LNCaP clone FGC (cell line): Measurements from ENCODE around the gene ZNF169.
"Not testable (repeated sequence)": the region's sequence is repeated elsewhere in the genome, so short reads cannot be mapped to it uniquely, and the experiment has no call there.

ENCODE experiments used
- DNase-seq: peaks from one replicate; pipeline ENCODE4 v3.0.0-alpha.2; 2011; ENCODE audit warnings: low read depth
- H3K4me3 ChIP-seq: 2 replicates; pipeline ENCODE4 v1.5.1; 2011; ENCODE audit warnings: mild to moderate bottlenecking, low read depth, low read length, control low read depth

Gene ZNF169

DNA sequence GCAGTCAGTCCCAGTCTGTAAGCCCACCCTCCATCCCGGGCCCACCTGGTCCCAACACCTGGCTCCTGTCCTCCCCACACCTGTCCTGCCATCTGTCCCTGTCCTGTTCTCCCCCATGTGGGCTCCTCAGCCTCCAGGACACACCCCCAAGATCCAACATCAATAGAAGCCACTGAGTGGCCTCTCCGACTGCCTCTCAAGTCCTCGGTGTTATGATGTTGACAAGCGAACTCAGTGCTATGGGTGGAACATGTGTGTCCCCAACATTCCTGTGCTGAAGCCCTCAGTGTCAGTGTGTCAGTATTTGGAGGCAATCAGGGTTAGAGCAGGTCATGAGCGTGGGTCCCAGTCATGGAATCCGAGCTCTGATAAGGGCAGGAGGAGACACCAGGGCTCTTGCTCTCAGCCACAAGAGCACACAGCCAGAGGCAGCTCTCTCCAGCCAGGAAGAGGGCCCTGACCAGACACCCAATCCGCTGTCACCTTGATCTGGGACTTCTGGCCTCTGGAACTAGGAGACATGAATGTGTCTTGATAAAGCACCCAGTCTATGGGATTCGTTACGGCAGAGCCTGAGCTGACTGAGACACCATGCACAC, 63.3 kb downstream of the ZNF169 start:
- H3K4me3 ChIP-seq, DNase-seq: not testable (repeated sequence)

DNA sequence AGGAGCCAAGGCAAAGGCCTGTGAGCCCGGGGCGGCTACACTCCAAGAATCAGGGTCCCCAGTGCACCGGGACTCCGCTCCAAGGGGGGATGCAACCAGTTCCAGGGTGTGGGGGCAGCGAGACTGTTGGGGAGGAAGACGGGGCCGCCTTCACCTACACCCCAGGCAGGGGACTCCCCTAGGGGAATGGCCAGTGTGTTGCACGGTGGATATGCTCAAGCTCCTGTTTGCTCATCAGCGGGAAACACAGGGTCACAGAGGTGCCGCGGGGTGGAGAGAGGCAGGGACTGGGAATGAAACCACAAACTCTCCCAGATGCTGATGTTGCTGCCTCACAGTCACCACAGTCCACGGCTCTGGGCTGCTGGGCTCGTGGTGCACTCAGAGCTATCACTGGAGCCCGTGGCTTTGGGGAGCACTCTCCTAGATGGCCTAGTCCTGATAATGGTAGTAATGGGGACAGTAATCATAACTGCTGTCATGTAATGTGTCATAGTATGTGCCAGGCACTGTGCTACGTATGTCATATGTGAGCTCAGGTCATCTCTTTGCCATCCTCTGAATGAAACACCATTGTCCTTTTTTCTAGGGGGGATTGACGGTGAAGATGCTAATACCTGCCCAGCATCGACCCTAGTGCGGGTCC, 64.2 kb downstream of the ZNF169 start:
- not testable (repeated sequence) for DNase-seq, H3K4me3 ChIP-seq

DNA sequence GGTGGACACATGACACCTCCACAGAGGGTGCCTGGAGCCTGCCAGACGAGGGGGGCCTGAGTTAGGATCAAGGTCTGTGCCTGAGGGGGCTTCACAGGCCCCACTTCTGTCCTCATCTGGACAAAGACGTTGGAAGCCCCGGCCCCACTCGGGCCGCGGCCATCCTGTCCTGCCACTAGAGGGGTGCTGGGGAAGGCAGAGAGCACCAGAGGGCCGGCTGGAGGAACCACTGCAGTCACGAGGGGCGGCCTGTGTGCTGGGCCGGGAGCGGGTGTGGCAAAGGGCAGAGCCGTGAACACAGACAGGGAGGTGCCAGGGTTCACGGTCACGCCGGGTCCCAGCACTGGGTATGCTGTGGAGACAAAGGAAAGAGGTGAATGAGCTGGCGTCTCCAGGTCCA, 66.5 kb downstream of the ZNF169 start:
- not testable (repeated sequence) for DNase-seq, H3K4me3 ChIP-seq

DNA sequence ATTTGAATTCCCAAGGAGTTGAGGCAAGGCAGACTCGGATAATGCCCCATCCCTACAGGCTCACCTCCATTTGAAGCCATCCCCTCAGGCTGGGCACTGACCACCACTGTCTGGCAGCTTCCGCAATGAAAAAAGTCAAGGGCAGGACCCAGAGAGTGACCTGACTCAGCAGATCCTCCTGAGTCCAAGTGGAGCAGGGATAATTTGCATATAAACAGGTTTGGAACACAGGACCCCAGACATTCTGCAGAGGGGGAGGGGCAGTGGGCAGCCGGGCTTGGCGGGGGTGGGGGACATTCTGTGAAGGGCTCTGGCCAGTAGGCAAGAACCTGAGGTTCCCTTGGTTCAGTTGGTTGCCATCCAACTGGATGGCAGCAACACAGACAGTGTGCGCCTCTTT, 69.4 kb downstream of the ZNF169 start, which contains the start of gene NUTM2F:
NUTM2F (minus strand) TSS at position 101 of the 400 bp plus-strand sequence; CDS start at position 80, 21 bp downstream.
- not testable (repeated sequence) for DNase-seq, H3K4me3 ChIP-seq

DNA sequence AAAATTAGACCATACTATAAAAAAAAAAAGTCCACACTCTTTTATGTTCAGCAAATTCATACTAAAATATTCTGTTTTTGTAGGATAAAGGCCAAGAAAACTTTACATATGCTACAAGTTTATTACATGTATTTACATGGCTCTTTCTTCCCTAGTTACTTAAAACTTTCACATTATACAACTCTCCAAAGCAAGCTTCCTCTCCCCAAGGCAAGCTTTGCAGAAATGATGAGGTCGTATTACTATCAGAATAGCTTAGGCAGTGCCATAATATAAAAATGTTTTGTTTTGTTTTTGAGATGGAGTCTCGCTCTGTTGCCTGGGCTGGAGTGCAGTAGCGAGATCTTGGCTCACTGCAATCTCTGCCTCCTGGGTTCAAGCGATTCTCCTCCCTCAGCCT, 77.3 kb downstream of the ZNF169 start:
- not testable (repeated sequence) for H3K4me3 ChIP-seq, DNase-seq

DNA sequence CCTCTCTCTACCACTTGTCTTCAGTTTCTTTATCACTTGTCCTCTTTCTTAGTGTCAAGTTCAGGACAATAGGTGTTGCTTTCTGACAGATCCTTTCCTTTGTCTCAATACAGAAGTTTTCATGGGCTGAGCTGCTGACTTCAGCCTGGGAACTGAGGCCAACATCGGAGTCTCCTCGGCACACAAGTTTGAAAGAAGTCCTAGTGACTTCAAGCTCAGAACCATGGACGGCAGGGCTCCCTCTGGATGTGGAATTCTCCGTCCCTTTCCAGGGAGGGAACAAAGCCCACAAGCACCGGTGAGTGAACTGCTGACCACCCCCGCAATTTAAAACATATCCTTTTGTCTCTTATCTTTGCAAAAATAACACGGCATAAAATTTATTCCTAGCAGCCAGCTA, 79.6 kb downstream of the ZNF169 start:
- not testable (repeated sequence) for DNase-seq

DNA sequence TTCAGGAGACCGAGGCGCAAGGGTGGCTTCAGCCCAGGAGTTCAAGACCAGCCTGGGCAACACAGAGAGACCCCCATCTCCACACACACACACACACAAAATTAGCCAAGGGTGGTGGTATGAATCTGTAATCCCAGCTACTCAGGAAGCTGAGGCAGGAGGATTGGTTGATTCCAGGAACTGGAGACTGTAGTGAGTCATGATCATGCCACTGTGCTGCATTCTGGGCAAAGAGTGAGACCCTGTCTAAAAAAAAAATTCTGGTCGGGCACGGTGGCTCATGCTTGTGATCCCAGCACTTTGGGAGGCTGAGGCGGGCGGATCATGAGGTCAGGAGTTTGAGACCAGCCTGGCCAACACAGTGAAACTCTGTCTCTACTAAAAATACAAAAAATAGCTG, 80.6 kb downstream of the ZNF169 start:
- DNase-seq, H3K4me3 ChIP-seq: not testable (repeated sequence)

More for the DNA sequence above, 79.6 kb downstream of the ZNF169 start:
- not testable (repeated sequence) for H3K4me3 ChIP-seq

GRCh38 chr9:94340750-94341149, 81.7 kb downstream of the ZNF169 start:
- H3K4me3 ChIP-seq, DNase-seq: not testable (repeated sequence)

DNA sequence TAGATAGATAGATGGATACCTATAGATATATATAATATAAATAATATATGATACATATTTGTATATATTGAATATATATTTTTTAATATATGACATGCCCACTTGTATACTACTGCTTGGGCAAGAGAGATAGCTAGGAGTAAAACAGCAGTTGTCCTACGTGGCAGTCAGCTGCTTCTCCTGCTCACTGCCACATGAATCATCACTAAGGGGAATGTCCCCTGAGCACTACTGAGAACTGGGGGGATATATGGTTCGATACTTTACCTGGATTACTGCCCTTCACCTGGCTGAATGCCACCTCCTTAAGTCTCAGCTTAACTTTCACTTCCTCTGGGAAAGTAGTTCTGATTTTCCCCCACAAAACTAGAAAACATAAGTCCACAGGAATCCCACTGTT, 82.6 kb downstream of the ZNF169 start:
- not testable (repeated sequence) for DNase-seq

DNA sequence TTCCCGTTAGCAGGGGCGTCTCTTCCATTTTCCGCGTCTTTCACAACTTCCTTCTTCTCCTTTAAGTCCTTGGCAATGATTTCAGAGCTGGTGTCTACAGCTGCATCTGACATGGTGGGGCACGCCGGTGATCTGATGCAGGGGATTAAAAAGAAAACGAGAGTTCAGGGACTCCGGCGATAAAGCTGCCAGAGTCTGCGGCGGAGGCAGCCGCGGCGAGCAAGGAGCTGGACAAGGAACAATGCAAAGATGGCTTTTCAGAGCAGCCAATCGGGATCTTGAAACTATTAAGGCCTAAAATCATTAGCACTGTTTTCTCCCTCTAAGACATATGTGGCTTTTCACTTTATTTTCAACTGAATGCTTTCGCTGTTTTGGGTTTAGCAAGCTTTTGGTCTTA, 88.4 kb downstream of the ZNF169 start:
- H3K4me3 ChIP-seq, DNase-seq: not testable (repeated sequence)

More for the DNA sequence above, 82.6 kb downstream of the ZNF169 start:
- H3K4me3 ChIP-seq = not testable (repeated sequence)

DNA sequence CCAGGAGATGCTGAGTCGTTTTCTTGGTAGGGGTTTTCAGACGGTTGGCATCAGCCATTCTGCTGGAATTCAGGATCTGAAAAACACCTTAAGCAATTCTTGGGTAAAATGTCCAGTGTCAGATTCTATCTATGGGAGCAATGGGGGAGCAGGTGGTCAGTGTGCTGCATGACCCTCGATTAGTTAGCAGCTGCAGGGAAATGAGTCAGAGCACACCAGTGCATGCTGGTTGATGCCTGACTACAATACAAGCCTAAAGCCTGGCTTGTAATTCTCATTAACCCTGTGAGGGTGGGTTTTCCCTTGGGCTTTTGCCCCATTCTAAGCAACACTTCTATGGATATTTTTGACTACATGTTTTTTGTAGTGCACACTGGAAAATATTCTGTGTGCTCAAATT, 89.7 kb downstream of the ZNF169 start:
- DNase-seq, H3K4me3 ChIP-seq: not testable (repeated sequence)
